ENCODE measurements around the gene MTREX.

GRCh38 chr5:55286411-55286933 is 21.3 kb upstream of the MTREX start:
- TF ChIP-seq CTCF (IDR thresholded peaks at IDR 0.05; ENCODE audit: low read depth, low read length, missing input control) (no peak), ATF3 (IDR thresholded peaks at IDR 0.05) (no peak), JUND (IDR thresholded peaks at IDR 0.05) (no peak), REST (IDR thresholded peaks at IDR 0.05) (no peak), EGR1 (IDR thresholded peaks at IDR 0.05; ENCODE audit: low read depth in 2 of 2) (no peak), RXRA (IDR thresholded peaks at IDR 0.05) (no peak), RAD21 (IDR thresholded peaks at IDR 0.05) (no peak), FOXA1 (IDR thresholded peaks at IDR 0.05) (no peak), SP1 (IDR thresholded peaks at IDR 0.05) (no peak), YY1 (IDR thresholded peaks at IDR 0.05) (no peak), MAX (IDR thresholded peaks at IDR 0.05) (no peak)

Data from liver (tissue), 3 donors.